Naive thymus-derived CD4-positive, alpha-beta T cell (primary cell): ENCODE measurements around the gene GARS1. TPM values are rescaled to one million over a fixed set of nuclear protein-coding genes. Genes with fewer than 3 reads are reported as not detected.
A peak's percentile ranks its signal among the peaks of the same experiment; 100 is the strongest.
"Not testable (repeated sequence)": the region's sequence is repeated elsewhere in the genome, so short reads cannot be mapped to it uniquely, and the experiment has no call there.

Source experiments
- ATAC-seq: fragments of 150-1000 bp; cut with Tn5 transposase; 2 replicates; pipeline ENCODE4 v1.10.0; 2021; ENCODE audit warnings: mild to moderate bottlenecking, moderate library complexity
- CTCF ChIA-PET: fragments of 350-600 bp; sonication (Branson Sonifier 250); formaldehyde crosslinking; loops from one replicate; lab custom pipeline; 2021; ENCODE audit warnings: antibody characterized with exemption; lab: Charles Lee
- POLR2A ChIA-PET: fragments of 350-600 bp; sonication (Branson Sonifier 250); formaldehyde crosslinking; loops from one replicate; lab custom pipeline; 2021; ENCODE audit warnings: antibody characterized with exemption, inconsistent platforms; lab: Charles Lee
- DNase-seq, 9 donors: peaks; one replicate each; pipeline versions ENCODE4 v3.0.0 to v3.0.0-alpha.2; 2020 to 2022; ENCODE audit warnings: mixed read lengths in 1 of 9
- H3K27ac ChIP-seq: one replicate; pipeline ENCODE4 v1.7.0; 2013; ENCODE audit warnings: mild to moderate bottlenecking, low read depth, low read length, moderate library complexity
- H3K27me3 ChIP-seq, 2 donors: one replicate each; pipeline ENCODE4 v1.7.0; 2013; ENCODE audit warnings: low read length in 2 of 2, mild to moderate bottlenecking in 2 of 2, moderate library complexity in 2 of 2; ENCODE audit not compliant: control insufficient read depth in 2 of 2, insufficient read depth in 2 of 2
- H3K36me3 ChIP-seq, 3 experiments: 1 replicate in 2 of 3; 2 replicates in 1 of 3; pipeline ENCODE4 v1.7.0; 2013; ENCODE audit warnings: low read length in 3 of 3, mild to moderate bottlenecking in 3 of 3, moderate library complexity in 1 of 3; ENCODE audit not compliant: insufficient read depth in 3 of 3, control insufficient read depth in 2 of 3
- H3K4me1 ChIP-seq, 2 donors: one replicate each; pipeline ENCODE4 v1.7.0; 2013; ENCODE audit warnings: low read length in 2 of 2, mild to moderate bottlenecking in 2 of 2, moderate library complexity in 1 of 2; ENCODE audit not compliant: control insufficient read depth in 2 of 2, insufficient read depth in 2 of 2
- H3K4me3 ChIP-seq: 2 replicates; pipeline ENCODE4 v1.7.0; 2013; ENCODE audit warnings: mild to moderate bottlenecking, low read length
- H3K9me3 ChIP-seq, 3 experiments: 1 replicate in 2 of 3; 2 replicates in 1 of 3; pipeline ENCODE4 v1.7.0; 2013; ENCODE audit warnings: low read length in 3 of 3; ENCODE audit not compliant: control insufficient read depth in 2 of 3
- H3K27ac Mint-ChIP-seq, 9 donors: one replicate each; pipeline ENCODE4 v1.8.0; 2020 to 2022; ENCODE audit warnings: mixed read lengths in 9 of 9, mild to moderate bottlenecking in 8 of 9, moderate library complexity in 5 of 9, inconsistent platforms in 2 of 9
- H3K27me3 Mint-ChIP-seq, 5 donors: one replicate each; pipeline ENCODE4 v1.8.0; 2021 to 2022; ENCODE audit warnings: mixed read lengths in 5 of 5, mild to moderate bottlenecking in 1 of 5
- H3K36me3 Mint-ChIP-seq, 5 donors: one replicate each; pipeline ENCODE4 v1.8.0; 2020 to 2022; ENCODE audit warnings: mixed read lengths in 5 of 5, mild to moderate bottlenecking in 3 of 5, inconsistent platforms in 1 of 5
- H3K4me1 Mint-ChIP-seq, 7 donors: one replicate each; pipeline ENCODE4 v1.8.0; 2020 to 2022; ENCODE audit warnings: mixed read lengths in 7 of 7, mild to moderate bottlenecking in 3 of 7, inconsistent platforms in 1 of 7
- H3K4me3 Mint-ChIP-seq, 10 donors: one replicate each; pipeline ENCODE4 v1.8.0; 2020 to 2022; ENCODE audit warnings: mild to moderate bottlenecking in 10 of 10, mixed read lengths in 10 of 10, moderate library complexity in 6 of 10, inconsistent platforms in 2 of 10
- H3K9me3 Mint-ChIP-seq, 11 donors: one replicate each; pipeline ENCODE4 v1.8.0; 2020 to 2022; ENCODE audit warnings: mixed read lengths in 11 of 11, mild to moderate bottlenecking in 4 of 11, inconsistent platforms in 1 of 11, moderate library complexity in 1 of 11
- intact Hi-C, 2 donors: fragments of 100-400 bp; cut with micrococcal nuclease; formaldehyde crosslinking; loops; one replicate each; pipeline ENCODE4 v1.15.1; 2023
- polyA plus RNA-seq, 2 donors: library from polyadenylated mRNA; unstranded; fragments of 300-500 nt; fragmentation: Illumina TruSeq; gene quantifications; one replicate each; pipeline ENCODE4 v1.2.3, GENCODE V29; 2021
- total RNA-seq, 6 experiments: library from RNA in 5 of 6; stranded (reverse) in 5 of 6; gene quantifications; 1 replicate in 5 of 6; 2 replicates in 1 of 6; pipeline ENCODE4 v1.2.3 and lab custom pipeline; 2021 to 2026

Gene GARS1
- total and polyA plus RNA-seq, 7 experiments from 2014 or later: 73.8 to 143 (median 75.9) TPM

- Mint-ChIP-seq H3K27ac (peak overlapping the region in 1 of 9 donors; percentile 60), H3K4me3 (no peak overlapping the region), H3K27me3 (no peaks in the 10 kb centered on the region), H3K36me3 (peaks cover 5 to 43% (median 30%) of the 10 kb centered on the region in 5 donors), H3K4me1 (peaks cover 0 to 4% (median 0%) of the 10 kb centered on the region in 7 donors), H3K9me3 (peaks cover 0 to 7% (median 0%) of the 10 kb centered on the region in 11 donors)
- no peaks in the 10 kb centered on the region for H3K4me1 ChIP-seq
- ATAC-seq (no peak), DNase-seq (no peak)
- no peak overlapping the region for H3K4me3 ChIP-seq
- H3K36me3 ChIP-seq: peaks cover 0 to 45% (median 5%) of the 10 kb centered on the region in 3 experiments
- ChIA-PET CTCF (no interaction called here), POLR2A (no interaction called here)
- no peak overlapping the region for H3K27ac ChIP-seq
- intact Hi-C loops: loop anchor here in 1 of 2 donors (10.0 kb wide), 2 partner anchors 212 to 1642 kb away; no protein-coding TSS in a partner anchor
- no peaks in the 10 kb centered on the region for H3K9me3 ChIP-seq
- no peaks in the 10 kb centered on the region for H3K27me3 ChIP-seq
These were observed 27.6 kb upstream of the GARS1 start for GRCh38 chr7:30567081-30567480.

- H3K9me3 ChIP-seq, DNase-seq, H3K4me1 ChIP-seq, H3K27me3 ChIP-seq, H3K9me3 Mint-ChIP-seq, ATAC-seq, H3K4me1 Mint-ChIP-seq, intact Hi-C loops, H3K4me3 ChIP-seq, CTCF ChIA-PET, H3K27me3 Mint-ChIP-seq, H3K4me3 Mint-ChIP-seq, H3K27ac ChIP-seq: not testable (repeated sequence)
- H3K36me3 ChIP-seq: peaks cover 0 to 26% (median 5%) of the 10 kb centered on the region in 3 experiments
- Mint-ChIP-seq H3K27ac (peak overlapping the region in 1 of 9 donors; percentile 42), H3K36me3 (peaks cover 0 to 36% (median 23%) of the 10 kb centered on the region in 5 donors)
- POLR2A ChIA-PET: interaction anchor here (0.5 to 0.8 kb wide), 4 partner anchors 10 to 508 kb away, joined by 3 to 5 read pairs (median 4); no protein-coding TSS in a partner anchor
These were observed 24.4 kb upstream of the GARS1 start for GRCh38 chr7:30570238-30570637.

- H3K36me3 ChIP-seq: peaks cover 0 to 15% (median 5%) of the 10 kb centered on the region in 3 experiments
- Mint-ChIP-seq H3K4me1 (peaks cover 0 to 9% (median 0%) of the 10 kb centered on the region in 7 donors), H3K36me3 (peaks cover 10 to 51% (median 37%) of the 10 kb centered on the region in 5 donors), H3K4me3 (no peak overlapping the region), H3K9me3 (peaks cover 0 to 16% (median 1%) of the 10 kb centered on the region in 11 donors), H3K27me3 (no peaks in the 10 kb centered on the region), H3K27ac (peak overlapping the region in 2 of 9 donors; percentile 22 to 38)
- ATAC-seq (no peak), DNase-seq (no peak)
- POLR2A ChIA-PET: no interaction called here
- intact Hi-C loops: no loop called here
- CTCF ChIA-PET: no interaction called here
- H3K9me3 ChIP-seq: no peaks in the 10 kb centered on the region
- no peak overlapping the region for H3K27ac ChIP-seq
- no peaks in the 10 kb centered on the region for H3K4me1 ChIP-seq
- H3K4me3 ChIP-seq: no peak overlapping the region
- no peaks in the 10 kb centered on the region for H3K27me3 ChIP-seq
These were observed 22.4 kb upstream of the GARS1 start for GRCh38 chr7:30572212-30572841.

- H3K27ac ChIP-seq: no peak overlapping the region
- intact Hi-C loops: no loop called here
- peaks cover 0 to 32% (median 4%) of the 10 kb centered on the region in 3 experiments for H3K36me3 ChIP-seq
- ChIA-PET CTCF (interaction anchor here (0.6 kb wide), 1 partner anchor 179 kb away, joined by 3 read pairs; no protein-coding TSS in a partner anchor), POLR2A (no interaction called here)
- no peaks in the 10 kb centered on the region for H3K9me3 ChIP-seq
- no peak for DNase-seq
- ATAC-seq: no peak
- no peak overlapping the region for H3K4me3 ChIP-seq
- H3K4me1 Mint-ChIP-seq: peaks cover 0 to 9% (median 0%) of the 10 kb centered on the region in 7 donors
- H3K4me3 Mint-ChIP-seq: no peak overlapping the region
- H3K36me3 Mint-ChIP-seq: peaks cover 13 to 67% (median 43%) of the 10 kb centered on the region in 5 donors
- no peaks in the 10 kb centered on the region for H3K27me3 Mint-ChIP-seq
- H3K27ac Mint-ChIP-seq: peak overlapping the region in 1 of 9 donors; percentile 83
- H3K4me1 ChIP-seq: no peaks in the 10 kb centered on the region
- peaks cover 0 to 21% (median 0%) of the 10 kb centered on the region in 11 donors for H3K9me3 Mint-ChIP-seq
- no peaks in the 10 kb centered on the region for H3K27me3 ChIP-seq
These were observed 18.8 kb upstream of the GARS1 start for GRCh38 chr7:30575910-30576309.

GRCh38 chr7:30583181-30583580 is 11.5 kb upstream of the GARS1 start:
- Histone ChIP-seq H3K4me1 (no peaks in the 10 kb centered on the region), H3K9me3 (no peaks in the 10 kb centered on the region), H3K4me3 (no peak overlapping the region), H3K36me3 (peaks cover 3 to 54% (median 23%) of the 10 kb centered on the region in 3 experiments), H3K27me3 (no peaks in the 10 kb centered on the region), H3K27ac (no peak overlapping the region)
- Mint-ChIP-seq H3K27me3 (no peaks in the 10 kb centered on the region), H3K4me3 (no peak overlapping the region), H3K9me3 (peaks cover 0 to 10% (median 0%) of the 10 kb centered on the region in 11 donors), H3K36me3 (peaks cover 14 to 63% (median 36%) of the 10 kb centered on the region in 5 donors), H3K4me1 (peaks cover 0 to 11% (median 5%) of the 10 kb centered on the region in 7 donors), H3K27ac (no peak overlapping the region)
- DNase-seq (no peak), ATAC-seq (no peak)
- intact Hi-C loops: no loop called here
- POLR2A ChIA-PET: no interaction called here
- CTCF ChIA-PET: no interaction called here

- H3K36me3 Mint-ChIP-seq: peaks cover 11 to 54% (median 28%) of the 10 kb centered on the region in 5 donors
- H3K27me3 Mint-ChIP-seq: no peaks in the 10 kb centered on the region
- Histone ChIP-seq H3K36me3 (peaks cover 3 to 42% (median 23%) of the 10 kb centered on the region in 3 experiments), H3K9me3 (no peaks in the 10 kb centered on the region), H3K27me3 (no peaks in the 10 kb centered on the region), H3K4me3 (no peak overlapping the region), H3K4me1 (no peaks in the 10 kb centered on the region), H3K27ac (no peak overlapping the region)
- H3K4me1 Mint-ChIP-seq: peaks cover 0 to 16% (median 14%) of the 10 kb centered on the region in 7 donors
- ChIA-PET CTCF (no interaction called here), POLR2A (no interaction called here)
- peaks cover 0 to 13% (median 0%) of the 10 kb centered on the region in 11 donors for H3K9me3 Mint-ChIP-seq
- intact Hi-C loops: no loop called here
- ATAC-seq (no peak), DNase-seq (no peak)
- no peak overlapping the region for H3K4me3 Mint-ChIP-seq
- H3K27ac Mint-ChIP-seq: no peak overlapping the region
These were observed 10.3 kb upstream of the GARS1 start for GRCh38 chr7:30584415-30584814.
